Measurements from ENCODE around the gene ODC1. TPM values are rescaled to one million over a fixed set of nuclear protein-coding genes. Genes with fewer than 3 reads are reported as not detected.

The ODC1 gene
- total RNA-seq, 1 donor from 2014 or later = 52.8 TPM

DNA sequence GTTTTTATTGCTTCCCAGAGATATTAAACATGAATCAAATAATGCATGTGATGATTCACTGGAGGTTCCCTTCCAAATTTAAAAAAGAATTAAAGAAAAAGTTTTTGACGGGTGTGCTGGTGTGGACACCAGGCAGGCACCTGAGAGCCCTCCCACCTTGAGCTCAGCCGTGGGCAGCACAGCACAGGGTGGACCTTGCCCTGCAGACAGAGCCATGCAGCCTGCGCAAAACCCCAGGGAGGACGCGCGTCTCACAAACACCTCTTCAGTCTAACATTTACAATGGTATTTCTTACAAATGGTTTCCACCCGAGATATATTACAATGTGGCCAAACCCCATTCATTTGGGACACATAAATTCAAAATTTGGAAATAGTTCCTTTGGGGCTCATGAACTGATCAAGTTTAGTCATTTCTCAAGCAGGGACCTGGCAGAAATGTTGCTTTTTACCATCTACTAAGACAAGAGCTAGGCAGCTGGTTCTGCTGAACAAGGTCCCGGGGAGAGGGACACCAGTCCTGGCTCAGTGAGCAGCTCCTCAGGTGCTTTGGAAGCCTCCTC is 45.4 kb downstream of the ODC1 start:
- intact Hi-C loops (cut with micrococcal nuclease) = no loop called here

- intact Hi-C loops (cut with micrococcal nuclease) = no loop called here
Measured at GRCh38 chr2:10402062-10402585, 46.0 kb downstream of the ODC1 start.

DNA sequence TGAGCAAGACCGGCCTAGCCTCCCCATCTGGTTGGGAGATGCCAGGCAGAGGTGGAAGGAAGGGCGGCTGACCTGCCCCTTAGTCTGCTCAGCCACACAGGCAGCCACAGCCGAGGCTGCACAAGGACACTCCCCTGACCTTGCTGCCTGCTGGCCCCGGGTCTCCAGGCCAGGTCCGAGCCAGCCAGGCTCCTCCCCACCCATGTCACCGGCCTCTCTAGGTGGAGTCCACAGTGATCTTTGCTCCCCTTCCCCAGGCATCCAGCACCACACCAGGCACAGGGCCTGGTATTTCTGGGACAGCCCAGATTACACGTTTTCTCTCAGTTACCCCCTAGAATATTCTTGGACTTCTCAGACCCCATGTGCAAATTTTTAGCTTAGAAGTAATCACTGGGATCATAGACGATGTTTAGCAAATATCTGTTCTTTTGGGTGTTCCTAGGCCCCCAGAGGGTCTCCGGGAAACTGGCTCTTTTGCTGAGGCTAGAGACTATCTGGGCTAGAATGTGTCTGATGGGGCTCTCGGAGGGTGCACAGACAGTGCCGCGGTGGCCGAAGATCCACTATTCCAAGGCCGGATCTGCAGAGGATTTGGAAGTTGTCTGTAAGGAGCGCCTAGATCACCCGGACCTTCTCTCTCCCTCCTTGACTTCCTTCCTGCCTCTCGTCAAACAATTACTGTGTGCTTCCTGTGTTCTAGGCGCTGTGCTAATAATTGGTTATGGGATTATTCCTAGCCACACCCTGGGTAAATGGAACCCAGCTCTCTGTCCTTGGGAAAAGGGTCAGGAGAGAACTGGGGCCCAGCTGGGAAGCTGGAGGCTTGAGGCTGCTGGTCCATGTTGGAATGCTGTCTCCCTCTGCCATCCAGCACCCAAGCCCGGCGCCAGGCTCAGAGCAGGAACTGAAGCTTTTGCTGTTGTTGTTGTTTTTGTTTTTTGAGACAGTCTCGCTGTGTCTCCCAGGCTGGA is 46.9 kb downstream of the ODC1 start:
- intact Hi-C loops (cut with micrococcal nuclease) = no loop called here

DNA sequence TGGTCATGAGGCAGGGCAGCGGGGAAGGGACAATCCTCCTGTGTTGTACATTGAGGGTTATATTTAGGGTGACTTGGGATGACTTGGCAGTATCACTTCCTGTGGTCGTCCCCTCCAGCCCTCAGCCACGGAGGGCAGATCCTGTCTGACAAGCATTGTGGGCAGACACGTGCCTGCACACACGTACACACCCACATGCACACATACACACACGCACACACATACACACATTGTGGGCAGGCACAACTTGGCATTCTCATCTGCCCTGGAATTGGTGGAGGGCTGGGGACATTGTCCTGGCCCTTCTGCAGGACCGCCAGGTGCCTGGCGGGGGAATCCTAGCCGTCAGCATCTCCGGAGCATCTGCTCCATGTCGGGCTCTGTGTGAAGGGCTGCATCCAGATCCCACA is 47.6 kb downstream of the ODC1 start:
- intact Hi-C loops (cut with micrococcal nuclease) = no loop called here

DNA sequence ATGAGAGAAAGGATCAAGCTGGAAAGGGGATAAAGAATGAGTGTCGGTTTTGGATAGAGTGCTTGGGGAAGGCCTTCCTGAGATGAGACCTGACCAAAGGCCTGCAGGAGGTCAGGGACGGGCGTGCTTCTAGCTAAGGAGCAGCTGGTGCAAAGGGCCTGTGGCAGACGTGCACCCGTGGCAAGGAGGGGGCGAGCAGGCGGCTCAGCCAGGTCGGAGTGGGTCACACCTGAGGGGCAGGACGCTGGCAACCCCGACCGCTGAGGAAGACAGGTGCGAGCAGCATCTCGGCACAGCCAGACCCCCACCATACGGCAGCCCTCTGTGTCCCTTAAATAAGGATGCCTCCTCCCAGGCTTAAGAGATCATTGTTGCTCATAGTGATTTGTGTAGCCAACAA is 48.1 kb downstream of the ODC1 start:
- intact Hi-C loops (cut with micrococcal nuclease) = no loop called here

DNA sequence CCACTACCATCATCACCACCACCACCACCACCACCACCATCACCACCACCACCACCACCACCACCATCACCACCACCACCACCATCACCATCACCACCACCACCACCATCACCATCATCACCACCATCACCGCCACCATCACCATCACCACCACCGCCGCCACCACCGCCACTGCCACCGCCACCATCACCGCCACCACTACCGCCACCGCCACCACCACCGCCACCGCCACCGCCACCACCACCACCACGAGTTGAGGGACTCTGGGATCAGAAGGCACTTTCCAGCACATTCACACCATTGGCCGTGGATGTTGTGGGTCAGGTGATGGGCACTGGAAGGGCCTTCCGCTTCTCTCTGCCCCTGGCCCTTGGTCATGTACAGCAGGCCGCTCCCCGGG is 48.8 kb downstream of the ODC1 start:
- intact Hi-C loops (cut with micrococcal nuclease) = no loop called here

- intact Hi-C loops (cut with micrococcal nuclease) = no loop called here
Measured at GRCh38 chr2:10398496-10398895, 49.6 kb downstream of the ODC1 start.

- intact Hi-C loops (cut with micrococcal nuclease) = no loop called here
Measured at GRCh38 chr2:10397878-10398277, 50.2 kb downstream of the ODC1 start.

DNA sequence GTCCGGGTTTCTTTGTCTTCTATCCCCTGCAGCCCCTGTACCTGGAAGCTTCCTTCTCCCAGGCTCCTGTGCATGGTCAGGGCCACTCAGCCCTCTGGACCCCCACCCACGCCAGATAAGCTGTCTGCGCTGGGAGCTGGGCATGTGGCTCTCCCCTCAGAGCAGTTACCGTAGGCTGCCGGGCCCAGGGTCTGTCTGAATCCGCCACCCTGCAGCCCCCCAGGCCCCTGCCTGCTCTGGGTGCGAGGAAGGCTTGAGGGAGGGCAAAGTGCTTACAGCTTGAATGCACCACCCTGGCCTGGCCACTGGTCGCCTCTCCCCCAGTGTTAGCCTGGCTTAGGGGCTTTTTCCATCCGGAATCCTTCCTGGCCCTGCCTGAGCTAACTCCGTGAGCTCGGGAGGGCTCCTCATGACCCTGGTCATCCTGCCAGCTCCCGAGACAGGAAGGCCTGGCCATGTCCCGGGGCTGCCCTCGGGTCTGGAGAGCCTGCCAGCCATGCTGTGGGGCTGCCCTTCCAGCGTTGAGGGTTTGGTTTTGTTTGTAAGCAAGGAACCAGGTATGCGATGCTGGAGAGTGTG is 50.7 kb downstream of the ODC1 start:
- intact Hi-C loops (cut with micrococcal nuclease) = no loop called here

DNA sequence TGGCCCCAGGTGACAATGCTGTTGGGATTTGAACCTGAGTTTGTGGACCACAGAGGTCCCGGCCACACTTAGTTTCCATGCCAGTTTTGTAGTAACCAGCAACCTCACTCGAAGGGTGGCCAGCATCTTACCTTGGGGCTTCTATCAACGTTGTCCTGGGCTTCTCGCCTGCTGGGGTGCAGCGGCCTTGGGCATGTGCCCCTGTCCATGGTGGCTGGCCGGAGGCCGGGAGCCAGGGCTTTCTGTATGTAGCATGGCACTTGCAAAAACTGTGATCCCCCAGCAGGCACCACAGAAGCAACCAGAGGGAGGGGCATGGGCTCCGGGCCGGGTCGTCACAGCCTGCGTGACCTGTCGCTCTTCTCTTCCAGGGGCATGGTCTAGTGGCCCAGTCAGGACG is 51.7 kb downstream of the ODC1 start:
- intact Hi-C loops (cut with micrococcal nuclease) = no loop called here

- intact Hi-C loops (cut with micrococcal nuclease) = no loop called here
Measured at GRCh38 chr2:10395893-10396292, 52.2 kb downstream of the ODC1 start.

GRCh38 chr2:10393640-10393982 is 54.5 kb downstream of the ODC1 start:
- intact Hi-C loops (cut with micrococcal nuclease) = no loop called here

- intact Hi-C loops (cut with micrococcal nuclease) = no loop called here
Measured at GRCh38 chr2:10392951-10393639, 55.0 kb downstream of the ODC1 start.

DNA sequence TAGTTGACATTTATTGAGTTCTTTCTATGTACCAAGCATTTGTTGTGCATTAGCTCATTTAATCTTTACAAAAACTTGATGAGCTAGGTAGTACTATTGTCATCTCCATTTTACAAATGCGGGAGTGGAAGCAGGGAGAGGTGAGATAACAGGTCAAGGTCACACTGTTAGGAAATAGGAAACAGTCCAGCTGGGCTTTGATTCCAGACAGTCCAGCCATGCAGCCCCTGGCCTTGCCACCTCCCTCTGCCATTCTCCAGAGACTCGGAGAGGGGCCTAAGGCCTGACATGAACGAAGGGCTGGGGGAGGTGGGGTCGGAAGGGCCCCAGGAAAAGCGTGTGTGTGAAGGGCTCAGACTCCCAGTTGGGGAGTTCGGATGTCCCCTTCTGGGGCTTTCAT is 55.6 kb downstream of the ODC1 start:
- intact Hi-C loops (cut with micrococcal nuclease) = no loop called here

GRCh38 chr2:10392100-10392499 is 56.0 kb downstream of the ODC1 start:
- intact Hi-C loops (cut with micrococcal nuclease) = no loop called here

DNA sequence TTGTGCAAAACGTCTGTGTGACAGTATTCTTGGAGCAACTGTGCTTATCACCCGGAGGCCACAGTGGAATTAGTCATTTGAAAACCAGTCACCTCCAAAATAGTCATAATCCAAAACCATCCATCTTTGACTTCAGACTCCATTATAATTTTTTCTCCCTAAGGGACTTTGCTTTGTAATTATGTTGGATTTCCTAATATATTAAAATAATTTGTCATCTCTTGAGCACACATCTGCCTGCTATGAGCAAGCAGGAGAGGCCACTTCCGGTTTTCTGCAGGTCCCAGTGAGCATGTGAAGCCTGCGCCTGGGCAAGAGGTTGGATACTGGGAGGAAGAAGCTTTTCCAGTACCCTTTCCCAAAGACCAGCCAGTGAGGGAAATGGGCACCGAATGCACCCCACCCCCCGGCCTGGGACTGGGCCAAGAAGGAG is 57.7 kb downstream of the ODC1 start:
- intact Hi-C loops (cut with micrococcal nuclease) = no loop called here

Other genes with a start within 250 kb of the ODC1 start
- 47.5 and 53.9 TPM in 2 replicates for gene HPCAL1, start 145.4 kb downstream of the ODC1 start, total RNA-seq
- gene NOL10, start 241.6 kb upstream of the ODC1 start, total RNA-seq = 29.6 and 30.8 TPM in 2 replicates

Data from T-helper 1 cell treated with Interleukin-12 subunit alpha and Interleukin-12 subunit beta and Interleukin-4 antibody, amounts not matched to agents 30 ng/mL and 1 ng/mL, for 36 hours (primary cell).